GM19467 (cell line): ENCODE data around the gene DOCK11.

Source experiments
- ATAC-seq: cut with Tn5 transposase; IDR thresholded peaks from one replicate; pipeline ENCODE4 v1.9.1; 2021; ENCODE audit warnings: mild to moderate bottlenecking, moderate library complexity; ENCODE audit not compliant: unreplicated experiment

The DOCK11 gene

DNA sequence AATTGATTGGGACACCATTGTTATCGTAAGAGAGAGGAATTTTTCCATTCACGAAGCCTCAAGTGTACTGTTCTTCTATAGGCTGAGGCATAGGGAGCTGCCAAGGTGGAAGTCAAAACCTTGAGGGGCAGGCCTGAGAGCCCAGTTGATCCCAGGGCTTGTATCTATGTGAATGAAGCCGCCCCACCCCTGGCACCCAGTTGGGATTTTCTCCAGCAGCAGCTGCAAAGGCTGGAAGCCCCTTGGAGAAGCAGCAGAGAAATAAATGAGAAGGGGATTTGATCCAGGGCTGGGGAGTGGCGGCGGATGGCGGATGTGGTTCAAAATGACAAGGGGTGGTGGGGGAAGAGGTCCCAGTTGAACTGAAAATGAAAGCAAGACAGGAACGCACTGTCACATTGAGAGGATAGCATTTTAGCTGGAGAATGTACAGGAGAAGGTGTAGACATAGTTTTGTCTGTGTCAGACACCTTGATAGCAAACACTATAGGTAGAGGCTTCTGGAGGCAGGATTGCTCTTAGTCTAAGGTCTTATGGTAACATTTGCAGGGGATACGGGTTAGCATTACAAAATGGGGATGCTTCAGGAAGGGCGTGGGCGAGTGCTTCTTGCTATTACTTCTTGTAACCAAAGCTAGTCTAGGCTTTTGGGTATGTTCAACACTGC is 32.6 kb downstream of the DOCK11 start:
- ATAC-seq = peak; percentile 75

- ATAC-seq = no peak
These were observed 34.8 kb downstream of the DOCK11 start for GRCh38 chrX:118530219-118530911.

DNA sequence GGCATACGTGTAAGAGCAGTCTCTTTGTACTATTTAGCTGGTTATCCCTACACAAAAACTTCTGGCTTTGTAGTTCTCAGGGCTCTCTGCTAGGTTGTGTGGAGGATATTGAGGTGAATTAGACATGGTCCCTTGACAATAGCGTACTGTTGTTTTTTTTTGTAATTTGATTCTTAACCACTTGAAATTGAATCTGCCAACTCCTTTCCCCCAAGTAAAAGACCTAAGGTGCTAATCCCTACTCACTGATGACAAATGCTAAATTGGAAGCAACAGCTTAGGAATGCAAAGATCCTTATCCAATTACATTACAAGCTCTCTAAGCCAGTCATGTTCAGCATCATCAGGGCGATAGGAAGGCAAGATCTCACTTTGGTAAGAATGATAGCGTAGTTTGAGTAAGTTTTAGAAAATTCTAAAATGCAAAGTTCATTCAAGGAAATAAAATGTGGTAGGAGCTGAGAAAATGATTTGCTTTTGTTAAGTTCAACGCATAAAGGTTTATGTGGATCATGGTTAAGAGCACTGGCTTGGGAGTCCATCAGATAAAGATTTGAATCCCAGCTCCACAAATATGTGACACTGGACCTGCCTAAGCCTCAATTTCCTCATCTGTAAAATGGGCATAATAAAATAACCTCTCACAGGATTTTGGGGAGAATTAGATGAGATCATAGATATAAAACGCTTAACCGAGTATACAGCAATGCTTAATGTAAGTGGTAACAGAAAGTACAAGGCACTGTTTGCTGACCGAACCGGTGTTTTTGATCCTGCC is 39.3 kb downstream of the DOCK11 start:
- no peak for ATAC-seq

GRCh38 chrX:118536204-118536603 is 40.6 kb downstream of the DOCK11 start:
- ATAC-seq = peak; percentile 47

- peak; percentile 59 for ATAC-seq
These were observed 41.3 kb downstream of the DOCK11 start for GRCh38 chrX:118536687-118537461.

- no peak for ATAC-seq
These were observed 42.8 kb downstream of the DOCK11 start for GRCh38 chrX:118538386-118538785.

DNA sequence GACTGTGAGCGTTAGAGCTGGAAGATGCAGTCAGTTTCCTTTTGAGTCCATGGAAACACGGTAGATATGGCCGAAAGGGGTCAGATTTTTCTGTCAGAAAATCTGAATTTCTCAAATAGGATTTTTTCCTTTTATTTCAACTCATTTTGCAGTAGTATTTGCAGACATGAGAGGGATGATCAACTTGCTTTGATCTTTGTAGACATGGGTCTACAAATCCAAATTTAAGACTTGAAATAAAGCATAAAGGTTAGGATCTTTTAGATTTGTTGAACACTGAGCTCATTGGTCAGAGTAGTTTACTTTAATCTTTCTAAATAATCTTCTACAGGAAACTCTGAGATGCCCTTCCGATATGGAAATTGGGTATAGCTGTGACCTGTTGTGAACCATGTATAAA is 44.7 kb downstream of the DOCK11 start:
- no peak for ATAC-seq

- ATAC-seq = no peak
These were observed 45.9 kb downstream of the DOCK11 start for GRCh38 chrX:118541482-118541881.

GRCh38 chrX:118545510-118545909 is 49.9 kb downstream of the DOCK11 start:
- no peak for ATAC-seq

DNA sequence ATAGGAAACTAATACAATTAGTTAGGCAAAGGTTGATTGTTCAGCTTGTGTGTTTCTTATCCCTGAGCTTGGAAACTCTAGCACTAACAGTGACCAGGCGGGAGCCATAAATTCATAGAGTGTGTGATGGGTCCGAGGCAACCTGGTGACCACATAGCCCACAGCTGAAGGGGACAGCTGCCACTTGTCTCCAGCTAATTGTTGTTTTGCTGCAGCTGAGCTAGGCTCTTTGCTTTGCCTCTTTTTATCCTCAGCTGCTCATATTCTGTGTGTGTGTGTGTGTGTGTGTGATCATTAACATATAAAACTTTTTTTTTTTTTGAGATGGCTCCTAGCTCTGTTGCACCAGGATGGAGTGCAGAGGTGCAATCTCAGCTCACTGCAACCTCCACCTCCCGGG is 53.2 kb downstream of the DOCK11 start:
- no peak for ATAC-seq

GRCh38 chrX:118550792-118551191 is 55.2 kb downstream of the DOCK11 start:
- no peak for ATAC-seq

DNA sequence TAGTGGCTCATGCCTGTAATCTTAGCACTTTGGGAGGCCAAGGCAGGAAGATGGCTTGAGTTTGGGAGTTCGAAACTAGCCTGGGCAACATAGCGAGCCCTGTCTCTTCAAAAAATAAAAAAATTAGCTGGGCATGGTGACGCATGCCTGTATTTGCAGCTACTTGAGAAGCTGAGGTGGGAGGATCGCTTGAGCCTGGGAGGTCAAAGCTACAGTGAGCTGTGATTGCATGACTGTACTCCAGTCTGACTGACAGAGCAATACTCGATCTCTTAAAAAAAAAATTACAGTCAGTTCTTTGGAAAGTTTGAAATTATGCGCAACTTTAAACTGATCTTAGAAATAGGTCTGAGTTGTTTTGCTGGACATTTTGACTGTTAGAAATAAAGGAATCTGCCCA is 55.8 kb downstream of the DOCK11 start:
- no peak for ATAC-seq

- ATAC-seq = no peak
These were observed 56.7 kb downstream of the DOCK11 start for GRCh38 chrX:118552121-118552900.

GRCh38 chrX:118553042-118553710 is 57.6 kb downstream of the DOCK11 start:
- ATAC-seq = no peak

- no peak for ATAC-seq
These were observed 58.9 kb downstream of the DOCK11 start for GRCh38 chrX:118554511-118554910.

DNA sequence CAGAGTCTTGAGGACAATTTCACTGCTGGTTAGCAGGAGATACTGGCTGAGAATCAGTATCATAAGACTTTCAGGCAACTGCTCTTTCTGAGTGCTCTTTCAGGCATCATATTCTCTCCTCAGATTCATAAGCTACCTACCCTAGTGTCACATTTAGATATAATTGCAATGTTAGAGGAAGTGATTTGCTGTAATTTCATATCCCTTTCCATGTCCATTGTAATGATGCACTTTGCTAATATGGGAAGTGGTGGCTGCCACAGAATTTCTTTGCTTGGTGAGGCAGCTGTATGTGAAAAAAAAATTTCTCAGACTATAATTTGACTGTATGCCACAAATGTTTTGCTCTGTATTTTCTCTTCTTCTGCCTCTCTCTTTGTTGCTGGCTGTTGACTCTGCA is 63.3 kb downstream of the DOCK11 start:
- no peak for ATAC-seq

DNA sequence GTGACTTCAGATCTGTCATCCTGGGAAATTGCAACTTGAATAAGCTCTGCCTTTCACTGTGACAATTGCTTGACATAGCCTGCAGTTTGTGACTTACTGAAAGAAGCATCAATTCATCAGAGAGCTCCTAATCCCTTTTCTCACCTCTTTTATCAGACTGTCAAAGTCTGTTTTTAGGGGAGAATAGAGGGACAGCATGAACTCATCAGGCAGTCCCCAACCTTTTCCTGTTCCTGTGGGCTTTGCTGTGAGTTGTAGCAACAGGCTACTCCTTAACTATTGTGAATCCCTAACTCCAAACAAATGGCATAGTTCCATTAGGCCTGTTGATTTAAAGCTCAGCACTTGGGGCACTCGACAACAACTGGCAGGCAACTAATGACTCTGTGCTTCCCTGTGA is 64.9 kb downstream of the DOCK11 start:
- ATAC-seq = no peak

DNA sequence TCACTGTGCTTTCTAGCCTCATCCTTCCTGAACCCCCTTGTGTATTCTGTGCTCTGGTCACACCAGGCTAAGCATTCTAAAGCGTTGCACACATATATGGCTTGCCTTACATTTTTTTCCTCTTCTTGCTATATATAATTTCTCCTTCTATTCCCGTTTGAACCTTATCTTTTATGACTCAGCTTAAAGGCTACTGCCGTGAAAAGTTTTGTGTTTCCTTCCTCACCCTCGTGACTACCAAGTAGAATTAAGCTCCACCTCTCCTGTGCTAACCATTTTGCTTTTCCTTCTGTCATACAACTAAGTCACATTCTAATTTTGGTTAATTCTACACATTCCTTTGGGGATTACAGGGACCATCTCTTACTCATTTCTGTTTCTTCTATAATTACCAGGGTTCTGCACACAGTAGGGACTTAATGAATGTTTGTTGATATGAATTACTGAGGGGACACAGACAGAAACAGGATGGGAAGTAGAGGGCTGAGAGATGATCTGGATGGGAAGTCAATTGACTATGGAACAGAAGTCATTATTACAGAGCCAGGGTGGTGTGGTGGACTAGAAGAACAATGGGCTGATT is 67.1 kb downstream of the DOCK11 start:
- ATAC-seq = no peak

- ATAC-seq = no peak
These were observed 68.9 kb downstream of the DOCK11 start for GRCh38 chrX:118564498-118564897.
